ENCODE results near the gene ZNF3.

ZNF3 gene

DNA sequence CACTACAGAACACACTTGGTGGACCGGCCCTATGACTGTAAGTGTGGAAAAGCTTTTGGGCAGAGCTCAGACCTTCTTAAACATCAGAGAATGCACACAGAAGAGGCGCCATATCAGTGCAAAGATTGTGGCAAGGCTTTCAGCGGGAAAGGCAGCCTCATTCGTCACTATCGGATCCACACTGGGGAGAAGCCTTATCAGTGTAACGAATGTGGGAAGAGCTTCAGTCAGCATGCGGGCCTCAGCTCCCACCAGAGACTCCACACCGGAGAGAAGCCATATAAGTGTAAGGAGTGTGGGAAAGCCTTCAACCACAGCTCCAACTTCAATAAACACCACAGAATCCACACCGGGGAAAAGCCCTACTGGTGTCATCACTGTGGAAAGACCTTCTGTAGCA, 17.4 kb downstream of the ZNF3 start:
- DNase-seq, result no peak
- in situ Hi-C loops (cut with MboI; ENCODE audit: low pct_unique_long_range_greater_than_20kb, low sequenced_read_pairs), result no loop called here

DNA sequence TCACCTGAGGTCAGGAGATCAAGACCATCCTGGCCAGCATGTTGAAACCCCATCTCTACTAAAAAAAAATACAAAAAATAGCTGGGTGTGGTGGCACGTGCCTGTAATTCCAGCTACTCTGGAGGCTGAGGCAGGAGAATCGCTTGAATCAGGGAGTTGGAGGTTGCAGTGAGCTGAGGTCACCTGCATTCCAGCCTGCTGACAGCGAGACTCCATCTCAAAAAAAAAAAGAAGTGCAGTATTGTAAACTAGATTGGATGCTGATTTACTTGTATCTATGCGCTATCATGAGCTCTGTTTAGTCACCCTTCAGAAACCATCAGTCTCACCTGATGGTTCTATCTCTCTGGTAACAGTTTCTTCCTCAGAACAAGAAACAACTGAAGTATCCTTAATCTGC, 18.1 kb downstream of the ZNF3 start:
- DNase-seq, result no peak
- in situ Hi-C loops (cut with MboI; ENCODE audit: low pct_unique_long_range_greater_than_20kb, low sequenced_read_pairs), result no loop called here

DNA sequence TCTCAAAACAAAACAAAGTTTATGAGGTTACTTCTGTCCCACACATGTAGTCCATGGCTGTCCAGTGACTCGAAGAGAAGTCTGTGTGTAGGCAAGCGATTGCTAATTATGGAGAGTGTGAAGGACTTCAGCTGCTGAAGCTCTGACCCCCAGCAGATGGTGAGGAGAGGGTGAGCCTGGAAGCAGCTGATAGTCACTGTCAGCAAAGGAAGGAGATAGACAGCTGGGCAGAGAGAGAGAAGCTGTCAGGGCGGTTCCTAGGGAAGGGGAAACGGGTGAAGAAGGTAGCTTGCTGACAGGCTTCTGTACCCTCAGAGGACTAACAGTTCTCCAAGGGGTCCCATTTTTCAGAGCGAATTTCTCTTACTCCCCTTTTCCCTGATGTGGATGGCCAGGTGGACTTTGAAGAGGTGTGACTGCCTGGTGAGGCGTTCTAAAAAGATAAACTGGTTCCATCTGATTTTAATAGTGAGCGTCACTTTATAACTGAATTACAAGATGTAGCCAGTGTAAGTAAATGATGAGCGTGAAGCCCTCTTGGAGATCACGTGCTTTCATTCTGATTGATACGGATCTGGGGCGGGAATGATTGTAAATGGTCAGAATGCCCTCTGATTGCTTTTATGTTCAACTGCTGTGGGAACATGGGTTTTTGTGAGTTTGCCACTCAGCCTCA, 19.9 kb downstream of the ZNF3 start:
- in situ Hi-C loops (cut with MboI; ENCODE audit: low pct_unique_long_range_greater_than_20kb, low sequenced_read_pairs), result no loop called here
- DNase-seq, result no peak

DNA sequence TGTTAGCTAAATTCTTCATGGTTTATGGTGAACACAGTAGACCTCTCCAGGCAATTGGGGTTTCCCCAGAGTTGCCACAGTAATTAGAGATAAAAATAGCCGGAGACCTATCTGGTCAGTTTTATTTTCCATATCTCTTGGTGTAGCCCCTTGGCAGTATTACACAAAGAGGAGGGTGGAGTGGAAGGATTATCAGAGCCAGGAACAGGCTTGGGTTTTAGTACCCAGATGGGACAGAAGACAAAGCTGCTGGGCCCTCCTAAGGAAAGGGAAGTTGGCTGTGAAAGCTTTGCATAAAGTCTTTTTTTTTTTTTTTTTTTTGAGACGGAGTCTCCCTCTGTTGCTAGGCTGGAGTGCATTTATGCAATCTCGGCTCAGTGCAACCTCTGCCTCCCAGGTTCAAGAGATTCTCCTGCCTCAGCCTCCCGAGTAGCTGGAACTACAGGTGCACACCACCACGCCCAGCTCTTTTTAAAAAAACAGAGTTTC, 22.2 kb downstream of the ZNF3 start:
- in situ Hi-C loops (cut with MboI; ENCODE audit: low pct_unique_long_range_greater_than_20kb, low sequenced_read_pairs), result no loop called here
- no peak for DNase-seq

DNA sequence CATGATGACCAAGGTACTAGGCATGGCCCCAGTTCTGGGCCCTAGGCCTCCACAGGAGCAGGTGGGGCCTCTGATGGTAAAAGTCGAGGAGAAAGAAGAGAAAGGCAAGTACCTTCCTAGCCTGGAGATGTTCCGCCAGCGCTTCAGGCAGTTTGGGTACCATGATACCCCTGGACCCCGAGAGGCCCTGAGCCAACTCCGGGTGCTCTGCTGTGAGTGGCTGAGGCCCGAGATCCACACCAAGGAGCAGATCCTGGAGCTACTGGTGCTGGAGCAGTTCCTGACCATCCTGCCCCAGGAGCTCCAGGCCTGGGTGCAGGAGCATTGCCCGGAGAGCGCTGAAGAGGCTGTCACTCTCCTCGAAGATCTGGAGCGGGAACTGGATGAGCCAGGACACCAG, 24.5 kb downstream of the ZNF3 start:
- in situ Hi-C loops (cut with MboI; ENCODE audit: low pct_unique_long_range_greater_than_20kb, low sequenced_read_pairs), result no loop called here

DNA sequence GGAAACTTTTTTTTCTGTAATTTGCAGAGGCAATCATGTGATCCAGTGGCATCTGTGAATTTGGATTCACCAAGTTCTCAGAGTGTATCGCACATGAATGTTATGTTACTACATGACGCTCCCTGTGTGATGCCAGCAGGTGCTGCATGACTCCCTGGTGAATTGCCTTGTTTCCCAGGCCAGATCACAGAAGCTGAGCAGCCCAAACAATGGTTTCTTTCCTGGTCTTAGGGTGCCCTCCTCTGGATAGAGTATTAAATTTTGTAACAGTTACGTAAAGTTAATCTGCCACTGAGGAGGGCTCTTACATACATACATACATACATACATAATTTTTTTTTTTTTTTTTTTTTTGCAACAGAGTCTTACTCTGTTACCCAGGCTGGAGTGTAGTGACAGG, 28.3 kb downstream of the ZNF3 start:
- in situ Hi-C loops (cut with MboI; ENCODE audit: low pct_unique_long_range_greater_than_20kb, low sequenced_read_pairs), result no loop called here
- DNase-seq, result peak; percentile 77

More for the DNA sequence above, 24.5 kb downstream of the ZNF3 start:
- no peak for DNase-seq

DNA sequence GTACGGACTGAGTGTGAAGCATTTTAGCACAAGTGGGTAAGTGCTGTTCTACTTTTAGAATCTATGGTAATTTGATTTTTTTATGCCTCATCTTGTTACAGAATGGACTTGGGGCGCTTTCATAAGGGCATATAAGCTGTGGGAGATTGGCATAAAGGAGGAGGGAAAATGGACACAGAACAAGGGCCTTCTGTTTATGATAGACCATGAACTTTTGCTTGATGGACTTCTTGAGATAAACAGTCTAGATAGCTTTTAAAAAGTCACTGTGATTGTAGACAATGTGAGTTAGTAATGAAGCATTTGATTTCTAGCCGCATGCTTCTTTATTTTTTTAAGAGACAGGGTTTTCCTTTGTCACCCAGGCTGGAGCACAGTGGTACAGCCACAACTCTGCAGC, 29.9 kb downstream of the ZNF3 start:
- DNase-seq, result no peak
- in situ Hi-C loops (cut with MboI; ENCODE audit: low pct_unique_long_range_greater_than_20kb, low sequenced_read_pairs), result no loop called here

DNA sequence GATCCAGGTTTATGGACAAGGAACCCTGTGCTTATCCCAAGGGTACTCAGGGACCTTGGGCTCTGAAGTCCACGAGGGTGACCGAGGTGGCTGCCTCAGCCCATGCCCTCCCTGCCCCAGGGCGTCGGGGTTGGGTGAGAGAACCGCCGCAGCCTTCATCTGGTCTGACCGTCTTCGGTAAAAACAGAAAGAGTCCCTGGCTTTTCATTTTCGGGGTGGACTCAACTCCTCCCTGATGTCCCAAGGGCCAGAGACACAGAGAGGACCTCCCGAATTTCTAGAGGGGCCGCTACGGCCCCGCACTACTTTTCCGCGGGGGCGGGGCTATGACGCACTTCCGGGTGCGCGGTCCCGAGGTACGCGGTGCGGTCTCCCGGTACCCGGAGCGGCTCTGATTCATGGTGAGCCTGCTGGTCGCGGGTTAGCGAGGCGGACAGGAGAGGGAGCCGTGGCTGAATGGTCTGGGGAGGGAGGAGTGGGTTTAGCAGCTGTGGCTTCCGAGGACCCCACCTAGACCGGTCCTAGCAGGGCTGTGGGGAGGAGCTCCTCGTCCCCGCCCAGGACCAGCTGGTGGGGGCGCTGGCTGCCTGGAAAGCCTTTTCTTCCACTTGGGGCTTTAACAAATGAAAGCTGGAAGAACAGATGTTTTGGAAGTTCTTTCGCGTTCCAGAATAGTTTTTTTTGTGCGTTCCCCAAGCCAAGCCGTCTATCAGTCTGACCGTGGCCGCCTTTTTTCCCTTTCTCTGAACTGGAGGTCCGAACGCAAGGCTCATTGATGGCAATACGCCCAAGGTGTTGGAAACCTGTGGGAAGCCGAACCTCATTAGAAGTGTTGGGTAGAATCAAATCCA, 31.9 kb downstream of the ZNF3 start, which contains the start of gene ZSCAN21:
TSS of gene ZSCAN21 (plus strand) at position 334 of the 851 bp plus-strand sequence. CDS start 7,233 bp downstream, outside the sequence.
- in situ Hi-C loops (cut with MboI; ENCODE audit: low pct_unique_long_range_greater_than_20kb, low sequenced_read_pairs), result no loop called here
- DNase-seq, result peak; percentile 86

DNA sequence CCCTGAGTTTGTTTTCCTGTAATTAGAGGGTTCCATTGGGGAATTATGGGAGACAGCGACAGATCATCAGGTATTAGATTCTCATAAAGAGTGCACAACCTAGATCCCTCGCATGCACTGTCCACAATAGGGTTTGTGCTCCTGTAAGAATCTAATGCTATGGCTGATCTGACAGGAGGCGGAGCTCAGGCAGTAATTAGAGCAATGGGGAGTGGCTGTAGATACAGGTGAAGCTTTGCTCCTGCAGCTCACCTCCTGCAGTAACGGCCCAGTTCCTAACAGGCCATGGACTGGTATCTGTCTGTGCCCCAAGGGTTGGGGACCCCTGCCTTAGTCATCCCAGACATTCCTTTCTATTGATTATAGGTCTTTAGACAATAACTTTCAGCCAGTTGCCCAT, 32.8 kb downstream of the ZNF3 start:
- no peak for DNase-seq
- in situ Hi-C loops (cut with MboI; ENCODE audit: low pct_unique_long_range_greater_than_20kb, low sequenced_read_pairs), result no loop called here

DNA sequence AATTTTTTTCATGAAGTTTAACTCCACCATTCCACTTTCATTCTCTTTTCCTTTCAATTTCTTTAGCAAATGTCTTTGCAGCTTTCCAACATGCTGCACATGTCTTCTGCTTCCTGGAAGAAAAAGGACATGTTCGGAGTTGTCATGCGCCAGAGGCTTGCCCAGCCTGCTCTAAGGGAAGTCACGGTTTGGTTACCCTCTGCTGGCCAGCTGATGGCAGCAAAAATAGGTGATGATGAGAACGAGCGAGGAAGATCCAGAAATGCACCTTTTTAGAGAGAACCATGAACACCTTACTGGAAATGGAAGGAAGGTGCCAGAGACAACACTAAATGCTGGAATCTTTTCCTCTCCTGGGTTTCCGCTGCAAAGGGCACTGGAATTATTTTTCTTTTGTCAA, 36.8 kb downstream of the ZNF3 start:
- in situ Hi-C loops (cut with MboI; ENCODE audit: low pct_unique_long_range_greater_than_20kb, low sequenced_read_pairs), result no loop called here
- peak; percentile 32 for DNase-seq

DNA sequence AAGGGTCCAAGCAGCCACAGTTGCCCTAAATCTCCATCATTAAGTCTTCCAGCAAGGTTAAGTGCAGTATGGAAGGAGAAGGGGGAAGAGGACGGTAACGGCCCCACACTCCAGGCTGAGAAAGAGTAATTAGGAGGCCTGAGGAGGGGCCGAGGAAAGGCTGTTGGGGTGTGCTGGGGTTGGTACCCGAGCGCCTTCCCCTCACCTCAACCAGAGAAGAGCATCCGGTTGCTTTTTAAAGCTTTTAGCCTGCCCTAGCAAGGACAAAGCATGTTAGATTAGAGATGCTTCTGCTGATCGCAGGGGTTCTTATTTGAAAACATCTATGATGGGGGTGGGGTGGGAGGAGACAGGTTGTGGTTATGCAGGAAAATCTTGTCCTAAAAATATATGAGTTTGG, 40.9 kb downstream of the ZNF3 start:
- in situ Hi-C loops (cut with MboI; ENCODE audit: low pct_unique_long_range_greater_than_20kb, low sequenced_read_pairs), result no loop called here
- no peak for DNase-seq

DNA sequence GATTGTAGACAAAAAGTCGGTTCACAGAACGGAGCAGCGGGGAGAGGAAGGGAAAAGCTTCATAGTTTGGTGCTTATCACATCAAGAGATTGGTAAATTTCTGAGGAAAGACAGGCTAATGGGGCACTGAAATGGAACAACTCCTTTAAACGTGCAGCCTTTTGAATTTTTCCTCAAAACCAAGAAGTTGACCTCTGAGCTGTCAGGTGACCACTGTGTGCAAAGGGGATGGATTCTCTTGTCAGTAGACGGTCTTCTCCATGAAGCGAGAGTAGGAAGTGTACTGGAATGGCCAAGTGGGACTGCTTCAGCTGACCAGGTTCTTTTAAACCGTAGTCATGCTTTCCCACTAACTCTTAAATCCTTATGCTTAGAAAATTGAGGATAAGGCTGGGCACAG, 43.2 kb downstream of the ZNF3 start:
- in situ Hi-C loops (cut with MboI; ENCODE audit: low pct_unique_long_range_greater_than_20kb, low sequenced_read_pairs), result no loop called here
- no peak for DNase-seq

DNA sequence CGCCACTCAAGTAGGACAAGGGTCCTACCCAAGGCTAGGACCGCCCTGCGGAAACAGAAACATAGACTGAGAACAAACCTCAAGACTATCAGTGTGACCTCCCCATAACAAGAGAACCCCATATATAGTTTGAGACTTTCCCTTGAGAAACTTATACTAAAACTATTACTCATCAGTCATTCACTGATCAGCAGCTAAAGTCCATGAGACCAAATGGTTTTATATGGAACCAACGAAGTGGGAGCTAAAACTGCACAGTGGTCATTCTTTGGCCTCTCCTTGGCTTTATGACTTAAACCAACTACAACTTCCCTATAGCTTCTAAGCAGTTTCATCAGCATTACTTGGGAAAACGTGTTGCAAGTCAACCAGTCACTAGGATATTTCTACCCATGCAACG, 45.6 kb downstream of the ZNF3 start:
- DNase-seq, result no peak
- in situ Hi-C loops (cut with MboI; ENCODE audit: low pct_unique_long_range_greater_than_20kb, low sequenced_read_pairs), result no loop called here

DNA sequence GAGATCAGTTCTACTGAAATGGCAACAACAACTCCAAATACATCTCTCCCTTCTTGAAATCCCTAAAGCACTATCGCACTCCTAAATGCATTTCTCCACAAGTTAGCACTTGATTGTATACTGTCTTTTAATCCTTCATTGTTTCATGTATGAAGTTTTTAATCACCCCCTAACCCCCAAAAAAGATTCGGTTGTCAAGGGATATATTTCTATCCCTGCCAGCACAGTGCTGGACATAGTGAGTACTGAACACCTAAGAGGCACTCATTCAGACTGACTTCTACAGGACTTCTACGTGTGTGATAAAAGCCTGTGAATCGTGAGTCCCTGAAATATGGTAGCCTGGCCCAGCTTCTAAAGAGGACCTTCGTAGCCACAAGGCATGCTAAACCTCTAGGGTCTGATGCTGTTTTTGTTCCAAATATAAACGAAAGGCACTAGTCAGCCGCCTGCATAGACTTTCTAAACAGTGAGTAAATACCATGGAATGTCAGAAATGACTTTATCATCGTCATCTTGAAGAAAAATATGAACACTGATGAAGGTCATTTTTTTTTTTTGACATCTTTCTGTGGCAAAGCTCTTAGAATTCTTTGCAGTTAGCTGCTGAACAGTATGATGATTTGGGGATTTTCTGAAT, 46.5 kb downstream of the ZNF3 start:
- in situ Hi-C loops (cut with MboI; ENCODE audit: low pct_unique_long_range_greater_than_20kb, low sequenced_read_pairs), result no loop called here
- no peak for DNase-seq

DNA sequence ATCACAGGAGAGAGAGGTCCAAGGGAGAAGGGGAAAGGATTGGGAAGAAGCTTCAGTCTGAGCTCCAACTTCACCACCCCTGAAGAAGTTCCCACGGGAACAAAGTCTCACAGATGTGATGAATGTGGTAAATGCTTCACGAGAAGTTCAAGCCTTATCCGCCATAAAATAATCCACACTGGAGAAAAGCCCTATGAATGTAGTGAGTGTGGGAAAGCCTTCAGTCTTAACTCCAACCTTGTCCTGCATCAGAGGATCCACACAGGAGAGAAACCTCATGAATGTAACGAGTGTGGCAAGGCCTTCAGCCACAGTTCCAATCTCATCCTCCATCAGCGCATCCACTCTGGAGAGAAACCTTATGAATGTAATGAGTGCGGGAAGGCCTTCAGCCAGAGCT, 48.0 kb downstream of the ZNF3 start:
- in situ Hi-C loops (cut with MboI; ENCODE audit: low pct_unique_long_range_greater_than_20kb, low sequenced_read_pairs), result no loop called here
- DNase-seq, result no peak

DNA sequence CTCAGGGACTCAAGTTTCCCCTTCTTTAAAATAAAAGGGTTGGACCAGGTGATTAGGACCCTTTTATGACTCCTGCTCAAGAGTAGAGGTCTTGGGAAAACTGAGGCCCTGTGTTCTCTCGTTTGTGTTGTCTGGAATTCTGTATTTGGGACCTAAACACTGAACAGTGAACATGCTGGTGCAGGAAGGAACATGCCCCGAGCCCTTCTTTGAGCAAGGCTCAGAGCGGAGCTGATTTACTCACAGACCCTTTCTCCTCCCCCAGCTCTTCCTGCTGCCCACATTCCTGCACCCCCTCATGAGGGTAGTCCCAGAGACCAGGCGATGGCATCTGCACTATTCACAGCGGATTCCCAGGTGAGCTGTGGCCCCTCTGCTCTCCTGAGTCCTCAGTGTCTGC, 51.9 kb downstream of the ZNF3 start:
- in situ Hi-C loops (cut with MboI; ENCODE audit: low pct_unique_long_range_greater_than_20kb, low sequenced_read_pairs), result no loop called here
- no peak for DNase-seq

DNA sequence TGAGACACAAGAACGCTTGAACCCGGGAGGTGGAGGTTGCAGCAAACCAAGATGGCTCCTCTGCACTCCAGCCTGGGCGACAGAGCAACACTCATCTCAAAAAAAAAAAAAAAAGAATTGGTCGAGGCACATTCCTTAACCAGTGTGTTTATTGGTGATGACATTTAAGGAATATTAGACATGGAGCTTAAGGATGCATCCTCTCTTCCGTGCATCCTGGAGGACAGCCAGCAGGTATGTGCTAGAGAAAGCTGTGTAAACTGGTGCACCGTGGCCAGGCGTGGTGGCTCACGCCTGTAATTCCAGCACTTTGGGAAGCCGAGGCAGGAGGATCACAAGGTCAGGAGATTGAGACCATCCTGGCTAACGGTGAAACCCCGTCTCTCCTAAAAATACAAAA, 54.3 kb downstream of the ZNF3 start:
- in situ Hi-C loops (cut with MboI; ENCODE audit: low pct_unique_long_range_greater_than_20kb, low sequenced_read_pairs), result no loop called here
- DNase-seq, result no peak

DNA sequence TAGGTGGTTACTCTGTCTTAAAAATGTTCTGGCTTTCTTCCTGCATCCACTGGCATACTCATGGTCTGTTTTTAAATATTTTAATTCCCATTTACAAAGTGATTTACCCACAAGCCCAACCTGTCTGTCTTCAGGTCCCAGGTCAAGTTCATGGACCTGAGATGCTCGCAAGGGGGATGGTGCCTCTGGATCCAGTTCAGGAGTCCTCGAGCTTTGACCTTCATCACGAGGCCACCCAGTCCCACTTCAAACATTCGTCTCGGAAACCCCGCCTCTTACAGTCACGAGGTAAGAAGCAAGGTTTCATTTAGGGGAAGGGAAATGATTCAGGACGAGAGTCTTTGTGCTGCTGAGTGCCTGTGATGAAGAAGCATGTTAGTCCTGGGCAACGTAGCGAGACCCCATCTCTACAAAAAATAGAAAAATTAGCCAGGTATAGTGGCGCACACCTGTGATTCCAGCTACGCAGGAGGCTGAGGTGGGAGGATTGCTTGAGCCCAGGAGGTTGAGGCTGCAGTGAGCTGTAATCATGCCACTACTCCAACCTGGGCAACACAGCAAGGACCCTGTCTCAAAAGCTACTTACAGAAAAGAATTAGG, 57.4 kb downstream of the ZNF3 start:
- in situ Hi-C loops (cut with MboI; ENCODE audit: low pct_unique_long_range_greater_than_20kb, low sequenced_read_pairs), result no loop called here
- DNase-seq, result no peak

DNA sequence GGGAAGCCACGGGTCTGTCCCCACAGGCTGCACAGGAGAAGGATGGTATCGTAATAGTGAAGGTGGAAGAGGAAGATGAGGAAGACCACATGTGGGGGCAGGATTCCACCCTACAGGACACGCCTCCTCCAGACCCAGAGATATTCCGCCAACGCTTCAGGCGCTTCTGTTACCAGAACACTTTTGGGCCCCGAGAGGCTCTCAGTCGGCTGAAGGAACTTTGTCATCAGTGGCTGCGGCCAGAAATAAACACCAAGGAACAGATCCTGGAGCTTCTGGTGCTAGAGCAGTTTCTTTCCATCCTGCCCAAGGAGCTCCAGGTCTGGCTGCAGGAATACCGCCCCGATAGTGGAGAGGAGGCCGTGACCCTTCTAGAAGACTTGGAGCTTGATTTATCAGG, 58.0 kb downstream of the ZNF3 start:
- DNase-seq, result no peak
- in situ Hi-C loops (cut with MboI; ENCODE audit: low pct_unique_long_range_greater_than_20kb, low sequenced_read_pairs), result no loop called here

DNA sequence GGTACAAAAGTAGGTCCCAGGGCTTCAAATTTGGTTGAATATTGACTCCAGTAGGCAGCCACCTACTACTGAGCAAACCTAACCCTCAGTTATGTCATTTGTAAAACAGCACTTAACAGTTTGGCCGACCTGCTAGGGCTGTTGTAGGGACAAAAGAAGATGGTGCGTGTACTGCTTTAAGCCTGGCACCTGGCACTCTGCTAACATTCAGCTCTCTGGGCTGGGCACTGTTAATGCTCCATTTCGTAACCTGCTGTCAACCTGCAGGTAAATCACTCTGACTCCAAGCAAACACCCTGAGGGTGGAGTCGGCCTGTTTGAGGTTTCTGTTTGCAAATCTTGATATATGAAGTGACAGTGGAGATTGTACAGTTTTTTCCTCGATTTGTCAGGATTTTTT, 58.9 kb downstream of the ZNF3 start:
- in situ Hi-C loops (cut with MboI; ENCODE audit: low pct_unique_long_range_greater_than_20kb, low sequenced_read_pairs), result no loop called here
- no peak for DNase-seq

All from KBM-7 (cell line).